Activated CD4-positive, alpha-beta memory T cell treated with anti-CD3 and anti-CD28 coated beads, Interleukin-2, amount 10 ng/mL, durations not matched to agents 7 days and 5 days (primary cell): ENCODE measurements around the gene FANCI. TPM values are rescaled to one million over a fixed set of nuclear protein-coding genes. Genes with fewer than 3 reads are reported as not detected.

Experiments
- CTCF ChIA-PET: fragments of 350-600 bp; sonication (Branson Sonifier 250); formaldehyde crosslinking; loops from one replicate; lab custom pipeline; 2021; ENCODE audit warnings: antibody characterized with exemption, inconsistent platforms; lab: Charles Lee
- POLR2A ChIA-PET: fragments of 350-600 bp; sonication (Branson Sonifier 250); formaldehyde crosslinking; loops from one replicate; lab custom pipeline; 2021; ENCODE audit warnings: antibody characterized with exemption; lab: Charles Lee
- DNase-seq: peaks from one replicate; pipeline ENCODE4 v3.0.0-alpha.2; 2020
- H3K27ac Mint-ChIP-seq: one replicate; pipeline ENCODE4 v1.8.0; 2021; ENCODE audit warnings: mild to moderate bottlenecking, mixed read lengths
- H3K27me3 Mint-ChIP-seq: one replicate; pipeline ENCODE4 v1.8.0; 2021; ENCODE audit warnings: mixed read lengths
- H3K36me3 Mint-ChIP-seq: one replicate; pipeline ENCODE4 v1.8.0; 2021; ENCODE audit warnings: low read depth, mixed read lengths
- H3K4me1 Mint-ChIP-seq: one replicate; pipeline ENCODE4 v1.8.0; 2021; ENCODE audit warnings: mixed read lengths
- H3K4me3 Mint-ChIP-seq: one replicate; pipeline ENCODE4 v1.8.0; 2021; ENCODE audit warnings: mild to moderate bottlenecking, mixed read lengths
- H3K9me3 Mint-ChIP-seq: one replicate; pipeline ENCODE4 v1.8.0; 2021; ENCODE audit warnings: mixed read lengths
- total RNA-seq, 2 experiments: library from RNA; stranded (reverse); gene quantifications; one replicate each; pipeline ENCODE4 v1.2.3, GENCODE V29; 2021

The FANCI gene
- total RNA-seq, 2 experiments from 2014 or later = 196 TPM

DNA sequence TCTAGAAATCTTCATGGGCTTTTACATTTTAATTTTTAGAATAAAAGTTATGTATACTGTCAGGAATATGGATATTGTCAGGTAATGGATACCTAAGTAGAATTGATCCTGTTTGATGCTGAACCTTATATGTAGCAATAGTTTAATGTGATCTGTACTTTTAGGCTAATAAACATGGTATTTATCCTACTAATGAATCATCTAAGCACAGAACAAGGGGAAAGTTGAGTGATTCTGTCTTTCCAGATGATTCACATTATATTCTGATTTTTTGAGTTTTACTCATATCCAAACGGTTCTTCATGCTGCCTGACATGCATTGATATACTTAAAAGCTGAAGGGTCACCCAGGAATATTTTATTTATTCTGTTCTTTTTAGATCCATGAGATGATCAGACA lies 34.5 kb downstream of the FANCI start:
- H3K9me3 Mint-ChIP-seq = no peaks in the 10 kb centered on the region
- POLR2A ChIA-PET = no interaction called here
- DNase-seq = no peak
- CTCF ChIA-PET = interaction anchor here (1.1 to 3.1 kb wide), 2 partner anchors 71 to 72 kb away, joined by 4 to 13 read pairs; no protein-coding TSS in a partner anchor
- peaks cover 71% of the 10 kb centered on the region for H3K36me3 Mint-ChIP-seq
- H3K27me3 Mint-ChIP-seq = no peaks in the 10 kb centered on the region
- no peaks in the 10 kb centered on the region for H3K4me1 Mint-ChIP-seq
- H3K4me3 Mint-ChIP-seq = no peak overlapping the region
- peak overlapping the region; percentile 9 for H3K27ac Mint-ChIP-seq

GRCh38 chr15:89282631-89283030 lies 38.9 kb downstream of the FANCI start:
- ChIA-PET POLR2A (interaction anchor here (1.0 to 1.3 kb wide), 2 partner anchors 9 to 23 kb away, joined by 3 read pairs; no protein-coding TSS in a partner anchor), CTCF (interaction anchor here (0.6 to 1.5 kb wide), 4 partner anchors 9 to 20 kb away, joined by 3 to 4 read pairs (median 3); no protein-coding TSS in a partner anchor)
- Mint-ChIP-seq H3K27me3 (no peaks in the 10 kb centered on the region), H3K27ac (no peak overlapping the region), H3K4me1 (no peaks in the 10 kb centered on the region), H3K9me3 (no peaks in the 10 kb centered on the region), H3K4me3 (no peak overlapping the region), H3K36me3 (peaks cover 74% of the 10 kb centered on the region)
- DNase-seq = no peak

DNA sequence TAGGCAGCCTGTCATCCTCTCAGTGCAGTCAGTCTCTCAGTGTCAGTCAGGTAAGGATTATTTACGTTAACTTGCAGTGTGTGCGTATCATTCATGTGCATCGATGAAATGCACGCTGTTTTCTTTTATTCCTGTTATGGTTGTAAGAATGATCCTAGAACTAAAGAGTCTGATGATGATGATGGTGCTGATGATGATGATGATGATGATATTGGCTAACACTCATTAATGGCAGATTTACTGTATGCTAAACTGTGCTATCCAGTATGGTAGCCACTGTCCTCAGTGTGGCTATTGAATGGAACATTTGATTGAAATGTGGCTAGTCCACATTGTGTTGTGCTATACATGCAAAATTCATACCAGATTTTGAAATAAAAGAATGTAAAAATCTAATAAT lies 39.4 kb downstream of the FANCI start:
- CTCF ChIA-PET = interaction anchor here (1.4 to 1.5 kb wide), 2 partner anchors 10 to 20 kb away, joined by 3 read pairs; no protein-coding TSS in a partner anchor
- H3K27ac Mint-ChIP-seq = no peak overlapping the region
- H3K36me3 Mint-ChIP-seq = peaks cover 74% of the 10 kb centered on the region
- no peak overlapping the region for H3K4me3 Mint-ChIP-seq
- H3K9me3 Mint-ChIP-seq = no peaks in the 10 kb centered on the region
- H3K27me3 Mint-ChIP-seq = no peaks in the 10 kb centered on the region
- no peak for DNase-seq
- POLR2A ChIA-PET = no interaction called here
- no peaks in the 10 kb centered on the region for H3K4me1 Mint-ChIP-seq

GRCh38 chr15:89291934-89292438 lies 48.2 kb downstream of the FANCI start:
- ChIA-PET POLR2A (interaction anchor here (1.1 kb wide), 1 partner anchor 10 kb away, joined by 3 read pairs; no protein-coding TSS in a partner anchor), CTCF (interaction anchor here (1.0 kb wide), 1 partner anchor 14 kb away, joined by 3 read pairs; no protein-coding TSS in a partner anchor)
- no peak overlapping the region for H3K27ac Mint-ChIP-seq
- peaks cover 1% of the 10 kb centered on the region for H3K4me1 Mint-ChIP-seq
- H3K27me3 Mint-ChIP-seq = no peaks in the 10 kb centered on the region
- H3K9me3 Mint-ChIP-seq = no peaks in the 10 kb centered on the region
- no peak for DNase-seq
- no peak overlapping the region for H3K4me3 Mint-ChIP-seq
- peaks cover 81% of the 10 kb centered on the region for H3K36me3 Mint-ChIP-seq

- no peak overlapping the region for H3K27ac Mint-ChIP-seq
- DNase-seq = no peak
- H3K4me3 Mint-ChIP-seq = no peak overlapping the region
- ChIA-PET CTCF (interaction anchor here (1.2 to 2.5 kb wide), 2 partner anchors 11 to 86 kb away, joined by 3 to 11 read pairs; no protein-coding TSS in a partner anchor), POLR2A (no interaction called here)
- H3K27me3 Mint-ChIP-seq = no peaks in the 10 kb centered on the region
- H3K9me3 Mint-ChIP-seq = no peaks in the 10 kb centered on the region
- peaks cover 5% of the 10 kb centered on the region for H3K4me1 Mint-ChIP-seq
- H3K36me3 Mint-ChIP-seq = peaks cover 84% of the 10 kb centered on the region
Measured at GRCh38 chr15:89293012-89293411, 49.2 kb downstream of the FANCI start.

- ChIA-PET CTCF (interaction anchor here (0.7 to 4.0 kb wide), 4 partner anchors 11 to 95 kb away, joined by 3 to 22 read pairs (median 4); no protein-coding TSS in a partner anchor), POLR2A (interaction anchor here (0.8 to 3.0 kb wide), 3 partner anchors 19 to 55 kb away, joined by 3 to 19 read pairs (median 12); partner anchors contain the start of genes FANCI and POLG)
- no peak for DNase-seq
- Mint-ChIP-seq H3K4me3 (no peak overlapping the region), H3K4me1 (peaks cover 53% of the 10 kb centered on the region), H3K36me3 (peaks cover 78% of the 10 kb centered on the region), H3K27me3 (no peaks in the 10 kb centered on the region), H3K9me3 (peaks cover 3% of the 10 kb centered on the region), H3K27ac (peak overlapping the region; percentile 56)
Measured at GRCh38 chr15:89299896-89300295, 56.1 kb downstream of the FANCI start.

DNA sequence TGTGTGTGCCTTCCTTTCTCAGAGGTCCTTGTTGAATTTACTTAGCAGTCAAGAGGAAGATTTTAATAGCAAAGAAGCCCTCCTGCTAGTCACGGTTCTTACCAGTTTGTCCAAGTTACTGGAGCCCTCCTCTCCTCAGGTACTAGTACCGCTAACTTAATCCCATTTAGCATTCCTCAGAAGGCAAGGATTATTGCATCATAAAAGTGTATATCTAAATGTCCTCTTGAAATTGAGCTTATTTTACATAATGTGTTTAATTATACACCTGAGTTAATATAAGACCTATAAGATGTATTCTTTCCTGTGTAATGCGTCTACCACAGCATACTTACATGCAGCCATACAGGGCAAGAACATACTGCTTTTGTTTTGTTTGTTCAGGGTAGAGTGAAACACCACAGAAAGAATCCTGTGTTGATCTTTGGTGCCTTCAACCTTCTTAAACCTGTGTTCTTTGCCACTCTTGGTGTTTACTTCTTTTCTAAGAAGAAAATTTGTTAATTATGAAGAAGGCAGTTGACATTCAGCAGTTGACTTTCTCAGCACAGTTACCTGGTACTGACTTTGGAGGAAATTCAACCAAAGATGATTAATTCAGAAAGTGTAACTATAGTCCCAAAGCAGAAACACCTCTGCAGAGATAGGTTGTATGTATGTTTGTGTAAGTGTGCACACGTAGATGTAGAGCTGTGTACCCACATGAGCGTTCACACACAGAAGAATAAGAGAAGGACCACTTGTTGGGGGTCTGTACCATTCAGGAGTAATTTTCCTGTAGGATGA lies 57.7 kb downstream of the FANCI start:
- DNase-seq = no peak
- H3K4me3 Mint-ChIP-seq = no peak overlapping the region
- CTCF ChIA-PET = interaction anchor here (0.5 to 4.0 kb wide), 3 partner anchors 15 to 94 kb away, joined by 3 to 22 read pairs (median 4); no protein-coding TSS in a partner anchor
- POLR2A ChIA-PET = interaction anchor here (0.8 to 3.0 kb wide), 6 partner anchors 13 to 274 kb away, joined by 3 to 19 read pairs (median 4); partner anchors contain the start of genes FANCI, POLG and TICRR
- H3K27me3 Mint-ChIP-seq = no peaks in the 10 kb centered on the region
- H3K4me1 Mint-ChIP-seq = peaks cover 54% of the 10 kb centered on the region
- H3K9me3 Mint-ChIP-seq = peaks cover 3% of the 10 kb centered on the region
- H3K36me3 Mint-ChIP-seq = peaks cover 82% of the 10 kb centered on the region
- peak overlapping the region; percentile 55 for H3K27ac Mint-ChIP-seq

DNA sequence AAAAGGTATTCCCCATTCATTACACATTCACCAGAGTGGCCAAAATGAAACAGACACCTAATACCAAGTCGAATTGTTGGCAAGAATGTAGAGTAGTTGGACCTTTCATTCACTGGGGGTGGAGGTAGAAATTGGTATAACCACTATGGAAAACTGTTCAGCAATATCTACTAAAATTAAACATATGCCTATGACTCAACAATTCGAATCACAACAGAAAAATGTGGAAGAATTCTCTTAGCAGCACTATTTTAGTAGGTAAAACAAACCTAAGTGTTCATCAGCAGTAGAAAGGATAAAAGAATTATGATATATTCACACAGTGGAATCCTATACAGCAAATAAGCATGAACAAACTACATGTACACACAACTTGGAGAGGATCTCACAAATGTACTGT lies 60.2 kb downstream of the FANCI start:
- peaks cover 42% of the 10 kb centered on the region for H3K4me1 Mint-ChIP-seq
- H3K27me3 Mint-ChIP-seq = no peaks in the 10 kb centered on the region
- POLR2A ChIA-PET = interaction anchor here (2.6 kb wide), 1 partner anchor 8 kb away, joined by 9 read pairs; no protein-coding TSS in a partner anchor
- H3K27ac Mint-ChIP-seq = no peak overlapping the region
- no peaks in the 10 kb centered on the region for H3K9me3 Mint-ChIP-seq
- CTCF ChIA-PET = no interaction called here
- no peak for DNase-seq
- no peak overlapping the region for H3K4me3 Mint-ChIP-seq
- H3K36me3 Mint-ChIP-seq = peaks cover 87% of the 10 kb centered on the region

- H3K27me3 Mint-ChIP-seq = no peaks in the 10 kb centered on the region
- H3K36me3 Mint-ChIP-seq = peaks cover 88% of the 10 kb centered on the region
- POLR2A ChIA-PET = interaction anchor here (1.5 kb wide), 1 partner anchor 24 kb away, joined by 3 read pairs; no protein-coding TSS in a partner anchor
Measured at GRCh38 chr15:89305395-89305794, 61.6 kb downstream of the FANCI start.

DNA sequence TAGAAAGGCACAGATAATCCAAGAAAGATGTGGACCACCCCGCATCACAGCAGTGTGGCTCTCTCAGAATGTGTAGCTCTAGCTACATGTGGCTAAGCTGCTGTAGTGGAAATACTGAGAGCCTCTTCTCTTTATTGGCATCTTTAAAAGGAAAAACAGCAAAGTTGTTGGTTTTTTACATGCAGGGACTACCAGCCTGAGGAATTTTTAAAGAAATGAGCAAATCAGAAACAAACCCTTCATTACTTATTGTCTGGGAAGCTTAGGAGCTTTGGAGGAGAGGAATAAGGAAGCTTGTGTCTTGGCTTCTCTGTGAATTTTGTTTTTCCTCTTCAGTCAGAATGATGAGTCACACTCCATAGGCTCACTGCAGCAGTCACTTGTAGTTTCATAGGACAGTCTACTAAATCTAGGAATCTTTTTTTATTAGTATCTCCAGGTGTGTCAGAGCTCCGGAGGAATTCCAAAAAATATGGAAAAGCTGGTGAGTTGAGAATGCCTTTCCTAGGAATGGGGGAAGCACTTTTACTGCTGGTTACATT lies 63.3 kb downstream of the FANCI start:
- POLR2A ChIA-PET = interaction anchor here (1.4 to 1.8 kb wide), 3 partner anchors 14 to 25 kb away, joined by 3 to 8 read pairs (median 6); no protein-coding TSS in a partner anchor
- peaks cover 11% of the 10 kb centered on the region for H3K4me1 Mint-ChIP-seq
- no peak for DNase-seq
- no peaks in the 10 kb centered on the region for H3K9me3 Mint-ChIP-seq
- H3K27me3 Mint-ChIP-seq = no peaks in the 10 kb centered on the region
- CTCF ChIA-PET = interaction anchor here (1.2 to 3.3 kb wide), 2 partner anchors 101 to 135 kb away, joined by 3 to 12 read pairs; no protein-coding TSS in a partner anchor
- no peak overlapping the region for H3K4me3 Mint-ChIP-seq
- peak overlapping the region; percentile 44 for H3K27ac Mint-ChIP-seq
- H3K36me3 Mint-ChIP-seq = peaks cover 84% of the 10 kb centered on the region

More at GRCh38 chr15:89305395-89305794, 61.6 kb downstream of the FANCI start:
- peaks cover 28% of the 10 kb centered on the region for H3K4me1 Mint-ChIP-seq
- no peak overlapping the region for H3K4me3 Mint-ChIP-seq
- no peak for DNase-seq
- no peak overlapping the region for H3K27ac Mint-ChIP-seq
- CTCF ChIA-PET = interaction anchor here (1.1 to 3.3 kb wide), 2 partner anchors 13 to 99 kb away, joined by 3 to 12 read pairs; no protein-coding TSS in a partner anchor
- no peaks in the 10 kb centered on the region for H3K9me3 Mint-ChIP-seq

DNA sequence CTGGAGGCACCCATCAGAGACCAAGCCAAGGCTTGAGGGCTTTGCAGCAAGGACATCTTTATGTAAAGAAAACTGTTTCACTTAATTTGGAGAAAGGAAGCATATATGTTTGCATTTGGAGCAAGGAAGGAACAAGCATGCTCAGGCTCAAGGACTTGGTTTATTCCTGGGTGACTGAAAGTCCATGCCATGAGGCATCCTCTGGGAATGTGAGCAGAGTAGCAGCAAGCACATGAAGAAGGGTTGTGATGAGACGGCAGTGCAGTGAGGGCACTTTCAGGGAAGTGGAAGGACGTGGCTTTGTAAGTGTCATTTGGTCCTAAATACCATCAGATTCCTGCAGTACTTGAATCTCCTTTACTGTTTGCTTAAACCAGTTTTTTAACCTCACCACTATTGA lies 64.0 kb downstream of the FANCI start:
- Mint-ChIP-seq H3K36me3 (peaks cover 87% of the 10 kb centered on the region), H3K27me3 (no peaks in the 10 kb centered on the region), H3K4me3 (no peak overlapping the region), H3K27ac (peak overlapping the region; percentile 44), H3K4me1 (peaks cover 9% of the 10 kb centered on the region), H3K9me3 (no peaks in the 10 kb centered on the region)
- CTCF ChIA-PET = interaction anchor here (1.2 to 3.3 kb wide), 2 partner anchors 102 to 136 kb away, joined by 3 to 12 read pairs; no protein-coding TSS in a partner anchor
- POLR2A ChIA-PET = interaction anchor here (1.4 to 1.8 kb wide), 2 partner anchors 13 to 22 kb away, joined by 6 to 8 read pairs; no protein-coding TSS in a partner anchor
- DNase-seq = no peak

- POLR2A ChIA-PET = interaction anchor here (0.7 to 1.8 kb wide), 2 partner anchors 13 to 19 kb away, joined by 3 to 6 read pairs; no protein-coding TSS in a partner anchor
- no peaks in the 10 kb centered on the region for H3K9me3 Mint-ChIP-seq
- H3K4me3 Mint-ChIP-seq = no peak overlapping the region
- H3K36me3 Mint-ChIP-seq = peaks cover 87% of the 10 kb centered on the region
- no peaks in the 10 kb centered on the region for H3K27me3 Mint-ChIP-seq
- H3K27ac Mint-ChIP-seq = no peak overlapping the region
- no peak for DNase-seq
- CTCF ChIA-PET = interaction anchor here (0.7 kb wide), 1 partner anchor 102 kb away, joined by 3 read pairs; no protein-coding TSS in a partner anchor
- peaks cover 5% of the 10 kb centered on the region for H3K4me1 Mint-ChIP-seq
Measured at GRCh38 chr15:89308236-89308635, 64.5 kb downstream of the FANCI start.
